MM.1S (cell line): ENCODE results near the gene BMAL1.

Experiments
- DNase-seq: peaks from one replicate; pipeline ENCODE4 v3.0.0-alpha.2; 2015
- H2AFZ ChIP-seq: fragments of 300-600 bp; sonication (generic); 2 replicates; pipeline ENCODE4 v1.6.0; 2016; ENCODE audit warnings: antibody characterized with exemption, low read length
- H3F3A ChIP-seq: fragments of 300-600 bp; sonication (generic); 2 replicates; pipeline ENCODE4 v1.6.1; 2016; ENCODE audit warnings: mild to moderate bottlenecking, antibody characterized with exemption, low read length, moderate library complexity, mixed read lengths; ENCODE audit not compliant: insufficient read depth
- H3K27ac ChIP-seq: fragments of 300-600 bp; sonication (generic); 2 replicates; pipeline ENCODE4 v1.5.1; 2016; ENCODE audit warnings: mild to moderate bottlenecking, low read length
- H3K27me3 ChIP-seq: fragments of 300-600 bp; sonication (generic); replicated peaks from 2 replicates; pipeline ENCODE4 v1.6.0; 2016; ENCODE audit warnings: low read length; ENCODE audit not compliant: insufficient read depth
- H3K36me3 ChIP-seq: fragments of 300-600 bp; sonication (generic); replicated peaks from 2 replicates; pipeline ENCODE4 v1.6.1; 2016; ENCODE audit warnings: mild to moderate bottlenecking, low read length, mixed read lengths; ENCODE audit not compliant: insufficient read depth
- H3K4me1 ChIP-seq: fragments of 300-600 bp; sonication (generic); 2 replicates; pipeline ENCODE4 v1.6.1; 2016; ENCODE audit warnings: low read length, mixed read lengths
- H3K4me2 ChIP-seq: fragments of 300-600 bp; sonication (generic); 2 replicates; pipeline ENCODE4 v1.6.0; 2016; ENCODE audit warnings: low read depth, low read length
- H3K4me3 ChIP-seq: fragments of 300-600 bp; sonication (generic); 2 replicates; pipeline ENCODE4 v1.5.1; 2016; ENCODE audit warnings: low read length, mixed read lengths
- H3K79me2 ChIP-seq: fragments of 300-600 bp; sonication (generic); 2 replicates; pipeline ENCODE4 v1.6.1; 2016; ENCODE audit warnings: mixed run types, low read length, mixed read lengths
- H3K9ac ChIP-seq: fragments of 300-600 bp; sonication (generic); 2 replicates; pipeline ENCODE4 v1.6.1; 2016; ENCODE audit warnings: low read length, mixed read lengths
- H3K9me2 ChIP-seq: fragments of 300-600 bp; sonication (generic); replicated peaks from 2 replicates; pipeline ENCODE4 v1.6.1; 2016; ENCODE audit warnings: mild to moderate bottlenecking, low read length, mixed read lengths; ENCODE audit not compliant: insufficient read depth
- H3K9me3 ChIP-seq: fragments of 300-600 bp; sonication (generic); replicated peaks from 2 replicates; pipeline ENCODE4 v1.6.1; 2016; ENCODE audit warnings: mild to moderate bottlenecking, low read length, mixed read lengths; ENCODE audit not compliant: insufficient read depth
- H4K20me1 ChIP-seq: fragments of 300-600 bp; sonication (generic); 2 replicates; pipeline ENCODE4 v1.6.1; 2016; ENCODE audit warnings: mild to moderate bottlenecking, low read length, moderate library complexity, mixed read lengths; ENCODE audit not compliant: insufficient read depth
- EZH2 ChIP-seq: fragments of 300-600 bp; sonication (generic); optimal IDR thresholded peaks from 2 replicates; pipeline ENCODE3; 2017; ENCODE audit warnings: low read depth, mild to moderate bottlenecking, antibody characterized with exemption, low read length, mixed read lengths
- EZH2phosphoT487 ChIP-seq: fragments of 300-600 bp; sonication (generic); IDR thresholded peaks from 2 replicates; pipeline ENCODE4 v1.6.1; 2018; ENCODE audit warnings: antibody characterized with exemption, low read length
- TF ChIP-seq, protein P1 (sequence below): fragments of 300-600 bp; sonication (generic); IDR thresholded peaks from 2 replicates; pipeline ENCODE4 v1.5.1; 2016; ENCODE audit warnings: antibody characterized with exemption, low read length, mixed read lengths

Gene BMAL1

DNA sequence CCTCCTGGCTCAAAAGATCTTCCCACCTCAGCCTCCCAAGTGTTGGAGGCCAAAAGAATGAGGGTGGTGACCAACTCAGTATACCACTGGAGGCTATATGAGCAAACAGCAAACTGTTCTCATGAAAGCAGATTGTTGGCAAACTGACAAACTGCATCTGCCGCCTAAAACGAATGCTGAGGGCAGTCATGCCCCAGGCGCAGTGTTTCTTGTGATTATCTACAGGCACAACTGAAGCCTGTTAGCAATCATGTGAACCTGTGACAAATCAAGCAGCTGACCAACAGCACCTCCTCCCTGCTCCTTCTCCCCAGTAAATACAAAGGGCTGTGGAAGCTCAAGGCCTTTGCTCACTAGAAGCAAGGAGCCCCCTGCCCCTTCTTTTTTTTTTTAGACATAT is 137.6 kb downstream of the BMAL1 start:
- H3K4me3 ChIP-seq: no peak overlapping the region
- TF ChIP-seq EZH2 (no peak), EZH2phosphoT487 (no peak)
- TF ChIP-seq, protein P1, sequence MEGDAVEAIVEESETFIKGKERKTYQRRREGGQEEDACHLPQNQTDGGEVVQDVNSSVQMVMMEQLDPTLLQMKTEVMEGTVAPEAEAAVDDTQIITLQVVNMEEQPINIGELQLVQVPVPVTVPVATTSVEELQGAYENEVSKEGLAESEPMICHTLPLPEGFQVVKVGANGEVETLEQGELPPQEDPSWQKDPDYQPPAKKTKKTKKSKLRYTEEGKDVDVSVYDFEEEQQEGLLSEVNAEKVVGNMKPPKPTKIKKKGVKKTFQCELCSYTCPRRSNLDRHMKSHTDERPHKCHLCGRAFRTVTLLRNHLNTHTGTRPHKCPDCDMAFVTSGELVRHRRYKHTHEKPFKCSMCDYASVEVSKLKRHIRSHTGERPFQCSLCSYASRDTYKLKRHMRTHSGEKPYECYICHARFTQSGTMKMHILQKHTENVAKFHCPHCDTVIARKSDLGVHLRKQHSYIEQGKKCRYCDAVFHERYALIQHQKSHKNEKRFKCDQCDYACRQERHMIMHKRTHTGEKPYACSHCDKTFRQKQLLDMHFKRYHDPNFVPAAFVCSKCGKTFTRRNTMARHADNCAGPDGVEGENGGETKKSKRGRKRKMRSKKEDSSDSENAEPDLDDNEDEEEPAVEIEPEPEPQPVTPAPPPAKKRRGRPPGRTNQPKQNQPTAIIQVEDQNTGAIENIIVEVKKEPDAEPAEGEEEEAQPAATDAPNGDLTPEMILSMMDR: no peak
- H4K20me1 ChIP-seq: no peaks in the 10 kb centered on the region
- no peak overlapping the region for H3K27ac ChIP-seq
- H3K9me3 ChIP-seq: no peaks in the 10 kb centered on the region
- H3K9ac ChIP-seq: no peak overlapping the region
- H3K4me2 ChIP-seq: no peak overlapping the region
- no peaks in the 10 kb centered on the region for H3K9me2 ChIP-seq
- H2AFZ ChIP-seq: no peak overlapping the region
- H3K27me3 ChIP-seq: no peaks in the 10 kb centered on the region
- no peaks in the 10 kb centered on the region for H3K36me3 ChIP-seq
- DNase-seq: no peak
- H3K4me1 ChIP-seq: no peaks in the 10 kb centered on the region
- H3F3A ChIP-seq: no peaks in the 10 kb centered on the region
- no peaks in the 10 kb centered on the region for H3K79me2 ChIP-seq

DNA sequence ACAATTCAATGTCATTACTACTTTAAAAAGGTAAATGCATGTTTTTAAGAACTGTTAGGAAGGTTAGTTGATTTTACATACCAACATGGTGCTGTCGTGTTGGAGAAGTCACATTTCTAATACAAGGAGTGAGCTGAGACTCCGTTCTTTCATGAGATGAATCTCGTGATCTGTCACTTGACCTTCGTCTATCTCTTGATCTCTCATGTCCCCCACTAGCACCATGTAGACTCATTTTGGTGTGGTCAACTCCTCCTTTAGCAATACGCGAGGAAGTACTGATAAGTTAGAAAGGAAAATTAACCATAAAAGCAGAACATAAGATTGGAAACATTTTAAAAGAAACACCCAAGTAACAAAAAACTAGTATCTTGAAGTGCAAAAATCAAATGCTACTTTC is 144.0 kb downstream of the BMAL1 start:
- DNase-seq: no peak

GRCh38 chr11:13423372-13423771 is 145.8 kb downstream of the BMAL1 start:
- H3K4me3 ChIP-seq: no peak overlapping the region
- no peak for TF ChIP-seq EZH2phosphoT487
- TF ChIP-seq EZH2: no peak
- TF ChIP-seq, protein P1: no peak
- no peak overlapping the region for H3K9ac ChIP-seq
- no peaks in the 10 kb centered on the region for H3F3A ChIP-seq
- peaks cover 17% of the 10 kb centered on the region for H3K79me2 ChIP-seq
- H3K9me2 ChIP-seq: no peaks in the 10 kb centered on the region
- no peak overlapping the region for H3K27ac ChIP-seq
- no peak overlapping the region for H3K4me2 ChIP-seq
- H2AFZ ChIP-seq: no peak overlapping the region
- H3K36me3 ChIP-seq: no peaks in the 10 kb centered on the region
- H3K4me1 ChIP-seq: no peaks in the 10 kb centered on the region
- no peaks in the 10 kb centered on the region for H3K9me3 ChIP-seq
- H3K27me3 ChIP-seq: no peaks in the 10 kb centered on the region
- no peak for DNase-seq
- H4K20me1 ChIP-seq: no peaks in the 10 kb centered on the region

More for the DNA sequence above, 144.0 kb downstream of the BMAL1 start:
- Histone ChIP-seq H2AFZ (no peak overlapping the region), H3K9ac (no peak overlapping the region), H3K9me3 (no peaks in the 10 kb centered on the region), H3K79me2 (peaks cover 10% of the 10 kb centered on the region; the same call in 1 of the 2 replicates), H3F3A (no peaks in the 10 kb centered on the region), H3K4me3 (no peak overlapping the region), H4K20me1 (no peaks in the 10 kb centered on the region), H3K4me1 (no peaks in the 10 kb centered on the region), H3K27ac (no peak overlapping the region), H3K36me3 (no peaks in the 10 kb centered on the region), H3K4me2 (no peak overlapping the region), H3K27me3 (no peaks in the 10 kb centered on the region), H3K9me2 (no peaks in the 10 kb centered on the region)
- TF ChIP-seq, protein P1: no peak
- TF ChIP-seq EZH2 (no peak), EZH2phosphoT487 (no peak)

- H3K9me2 ChIP-seq: no peaks in the 10 kb centered on the region
- peaks cover 21% of the 10 kb centered on the region for H3K79me2 ChIP-seq
- no peak for DNase-seq
- H3F3A ChIP-seq: no peaks in the 10 kb centered on the region
- no peak overlapping the region for H3K27ac ChIP-seq
- H3K4me3 ChIP-seq: no peak overlapping the region
- no peaks in the 10 kb centered on the region for H3K9me3 ChIP-seq
- H3K4me1 ChIP-seq: no peaks in the 10 kb centered on the region
- H3K27me3 ChIP-seq: no peaks in the 10 kb centered on the region
- no peaks in the 10 kb centered on the region for H4K20me1 ChIP-seq
- no peak overlapping the region for H3K4me2 ChIP-seq
- no peaks in the 10 kb centered on the region for H3K36me3 ChIP-seq
- H3K9ac ChIP-seq: no peak overlapping the region
- TF ChIP-seq EZH2 (no peak), EZH2phosphoT487 (no peak)
- TF ChIP-seq, protein P1: no peak
- H2AFZ ChIP-seq: no peak overlapping the region
Measured at GRCh38 chr11:13427440-13427839, 149.8 kb downstream of the BMAL1 start.
